GM12873 (cell line): ENCODE results near the gene DOHH.

Experiments
- TF ChIP-seq, protein P1 (sequence below): IDR thresholded peaks from 2 replicates; pipeline ENCODE4 v1.5.1; 2012; ENCODE audit warnings: low read depth, mild to moderate bottlenecking, moderate library complexity, low read length, control low read depth; ENCODE audit not compliant: insufficient read depth; ENCODE audit errors: missing control alignments

The DOHH gene

DNA sequence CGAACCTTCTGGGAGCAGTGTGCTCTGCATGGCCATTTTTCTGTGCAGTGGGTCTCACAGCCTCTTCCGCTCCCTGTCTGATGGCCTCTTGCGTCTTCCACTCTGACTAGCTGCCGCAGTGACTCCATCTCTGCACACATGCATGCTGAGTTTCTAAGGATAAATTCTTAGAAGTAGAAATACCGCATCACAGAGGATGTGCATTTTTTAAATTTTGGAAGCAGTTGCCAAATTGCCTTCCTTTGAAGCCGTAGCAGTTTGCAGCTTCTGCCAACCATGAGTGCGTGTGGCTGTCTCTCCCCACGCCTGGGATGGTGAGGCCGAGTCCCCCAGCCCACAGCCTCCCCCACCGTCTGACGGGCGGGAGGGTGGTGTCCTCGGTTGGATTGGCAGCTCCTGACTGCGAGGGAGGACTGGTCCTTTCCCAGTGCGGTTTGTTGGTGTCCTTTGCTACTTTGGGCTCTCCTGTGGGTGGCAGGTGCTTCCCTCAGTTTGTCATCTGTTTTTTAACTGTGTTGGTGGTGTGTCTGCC is 15.5 kb upstream of the DOHH start:
- TF ChIP-seq, protein P1, sequence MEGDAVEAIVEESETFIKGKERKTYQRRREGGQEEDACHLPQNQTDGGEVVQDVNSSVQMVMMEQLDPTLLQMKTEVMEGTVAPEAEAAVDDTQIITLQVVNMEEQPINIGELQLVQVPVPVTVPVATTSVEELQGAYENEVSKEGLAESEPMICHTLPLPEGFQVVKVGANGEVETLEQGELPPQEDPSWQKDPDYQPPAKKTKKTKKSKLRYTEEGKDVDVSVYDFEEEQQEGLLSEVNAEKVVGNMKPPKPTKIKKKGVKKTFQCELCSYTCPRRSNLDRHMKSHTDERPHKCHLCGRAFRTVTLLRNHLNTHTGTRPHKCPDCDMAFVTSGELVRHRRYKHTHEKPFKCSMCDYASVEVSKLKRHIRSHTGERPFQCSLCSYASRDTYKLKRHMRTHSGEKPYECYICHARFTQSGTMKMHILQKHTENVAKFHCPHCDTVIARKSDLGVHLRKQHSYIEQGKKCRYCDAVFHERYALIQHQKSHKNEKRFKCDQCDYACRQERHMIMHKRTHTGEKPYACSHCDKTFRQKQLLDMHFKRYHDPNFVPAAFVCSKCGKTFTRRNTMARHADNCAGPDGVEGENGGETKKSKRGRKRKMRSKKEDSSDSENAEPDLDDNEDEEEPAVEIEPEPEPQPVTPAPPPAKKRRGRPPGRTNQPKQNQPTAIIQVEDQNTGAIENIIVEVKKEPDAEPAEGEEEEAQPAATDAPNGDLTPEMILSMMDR: no peak

DNA sequence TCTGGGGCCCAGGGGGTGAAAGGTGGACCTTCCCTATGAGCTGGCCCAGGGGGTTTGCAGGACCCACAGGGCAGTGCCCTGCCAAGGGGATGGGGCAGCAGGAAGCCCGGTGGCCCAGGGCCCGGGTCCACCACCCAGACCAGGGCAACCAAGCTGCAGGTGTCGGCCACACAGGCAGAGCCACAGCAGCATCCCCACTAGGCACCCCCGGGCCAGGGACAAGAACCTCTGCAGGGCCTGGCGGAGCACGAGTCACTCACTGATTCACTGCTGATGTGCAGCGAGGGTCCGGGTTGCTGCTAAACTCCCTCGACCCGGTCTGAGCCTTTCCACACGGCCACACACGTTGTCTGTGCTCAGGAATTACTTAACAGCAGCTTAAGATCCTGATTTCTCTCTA is 14.5 kb upstream of the DOHH start:
- TF ChIP-seq, protein P1: no peak

DNA sequence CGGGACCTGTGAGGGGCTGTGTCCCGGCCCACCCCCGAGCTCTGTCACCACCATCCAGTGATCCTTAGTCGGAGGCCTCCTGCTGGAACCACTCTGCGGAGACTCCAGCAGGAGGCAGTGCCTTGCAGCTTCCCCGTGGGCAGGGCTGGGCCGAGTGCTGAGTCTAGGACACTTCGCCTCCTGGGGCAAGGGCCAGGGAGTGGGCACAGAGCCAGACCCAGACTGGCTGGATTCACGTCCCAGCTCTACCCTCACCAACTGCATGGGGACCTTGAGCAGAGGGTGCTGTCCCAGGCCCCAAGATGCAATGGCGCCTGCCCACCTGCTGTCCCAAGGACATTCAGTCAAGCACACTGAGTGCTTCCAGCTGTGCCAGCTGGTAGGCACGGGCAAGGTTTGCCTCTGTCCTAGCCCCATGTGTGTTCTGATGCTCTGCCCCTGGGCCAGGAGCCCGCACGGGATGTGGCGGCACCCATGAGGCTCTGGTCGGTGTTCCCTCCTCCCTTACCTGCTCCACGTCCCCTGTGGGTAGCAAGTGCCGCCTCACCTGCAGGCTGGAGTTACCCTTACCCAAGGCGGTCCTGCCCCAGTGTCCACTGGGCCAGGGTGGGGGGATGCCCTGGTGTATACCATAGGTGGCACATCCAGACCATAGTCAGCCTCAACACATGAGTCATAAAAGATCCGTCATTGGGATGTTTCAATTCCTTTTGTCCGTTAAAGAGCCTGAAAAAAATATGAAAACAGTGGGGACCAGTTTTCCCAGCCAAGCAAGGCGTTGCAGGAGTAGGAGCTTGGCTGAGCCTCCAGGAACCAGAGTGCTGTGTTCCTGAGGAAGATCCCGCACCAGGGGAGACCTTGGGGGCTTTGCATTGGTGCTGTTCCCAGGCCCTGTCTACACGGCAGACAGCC is 13.0 kb upstream of the DOHH start:
- TF ChIP-seq, protein P1: no peak

DNA sequence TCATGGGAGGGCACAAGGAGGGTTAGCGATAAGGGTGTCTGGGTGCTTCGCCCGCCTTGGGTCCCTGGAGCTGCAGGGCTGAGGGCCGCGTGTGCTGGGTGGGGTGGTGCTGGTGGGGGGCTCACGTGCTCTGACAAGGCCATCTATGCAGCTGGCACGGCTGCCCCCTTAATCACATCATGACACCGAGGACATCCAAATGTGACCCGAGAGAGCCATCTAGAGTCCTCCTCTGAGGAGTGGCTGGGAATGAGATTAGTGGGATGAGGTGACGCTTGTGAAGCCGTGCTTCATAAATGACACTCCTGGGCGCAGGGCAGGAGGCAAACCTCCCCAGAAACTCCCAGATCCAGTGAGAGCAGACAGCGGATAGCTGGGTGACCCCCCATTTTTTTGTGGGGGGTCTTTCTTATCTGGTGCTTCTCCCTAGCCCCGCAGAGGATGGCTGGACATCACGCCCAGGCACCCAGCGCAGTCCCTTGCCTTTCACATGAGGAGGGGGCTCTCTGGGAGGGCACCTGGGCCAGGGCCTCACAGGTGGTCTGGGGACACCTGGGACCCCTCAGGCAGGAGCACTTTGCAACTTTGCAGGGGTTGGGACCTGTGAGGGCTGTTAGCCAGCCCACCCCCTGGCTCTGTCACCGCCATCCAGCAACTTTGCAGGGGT is 12.2 kb upstream of the DOHH start:
- TF ChIP-seq, protein P1: no peak

DNA sequence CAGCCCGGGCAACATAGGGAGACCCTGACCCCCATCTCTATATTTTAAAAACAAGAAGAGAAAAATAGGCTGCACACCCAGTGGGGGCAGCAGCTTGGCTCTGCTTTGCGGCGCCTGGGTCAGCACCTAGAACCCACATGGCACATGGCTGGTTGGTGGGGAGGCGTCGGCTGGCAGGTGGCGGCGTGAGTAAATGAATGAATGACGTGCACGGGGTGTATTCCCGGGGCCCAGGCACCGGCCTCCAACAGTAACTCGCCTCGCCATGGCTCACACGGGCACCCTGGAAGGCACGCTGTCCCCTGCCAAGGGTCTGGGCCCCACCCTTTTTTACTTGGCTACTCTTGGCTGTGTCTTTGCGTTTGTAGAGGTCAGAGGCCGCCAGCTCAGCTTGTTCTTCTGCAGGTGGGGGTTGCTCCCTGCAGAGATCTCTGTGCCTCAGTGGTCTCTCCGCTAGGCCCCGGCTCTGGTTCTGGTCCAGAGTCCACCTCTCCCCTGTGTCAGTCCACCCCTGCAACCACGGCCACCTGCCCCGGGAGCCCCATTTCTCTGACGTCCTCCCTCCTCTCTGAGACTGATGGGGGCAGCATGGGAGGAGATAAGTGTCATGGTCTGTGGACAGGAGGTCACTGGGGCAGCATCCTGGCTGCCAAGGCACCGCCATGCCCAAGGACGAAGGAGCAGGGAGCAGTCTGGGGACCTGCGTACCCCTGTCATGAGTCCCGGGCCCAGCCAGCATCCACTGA is 11.2 kb upstream of the DOHH start:
- TF ChIP-seq, protein P1: no peak

DNA sequence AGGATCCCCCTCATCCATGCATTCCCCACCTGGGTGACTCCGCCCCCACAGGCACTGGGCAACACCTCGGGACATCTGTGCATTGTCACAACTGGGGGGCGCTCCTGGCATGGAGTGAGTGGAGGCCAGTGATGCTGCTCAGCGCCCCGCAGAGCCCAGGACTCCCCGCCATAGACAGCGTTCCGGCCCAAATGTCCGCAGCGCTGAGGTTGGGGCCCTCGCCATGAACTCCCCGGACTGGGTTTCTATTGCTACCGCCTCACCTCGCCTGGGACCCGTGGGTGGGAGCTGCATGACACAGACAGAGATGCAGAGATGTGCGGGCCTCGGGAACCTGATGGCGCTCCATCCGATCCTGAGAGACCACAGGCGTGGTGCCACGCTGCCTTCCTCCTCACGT is 10.3 kb upstream of the DOHH start:
- TF ChIP-seq, protein P1: no peak
